Nephron progenitor cell (in vitro differentiated cells): Measurements from ENCODE around the gene MVB12B.

ENCODE experiments used
- DNase-seq: peaks from one replicate; pipeline ENCODE4 v3.0.0; 2021
- H3K27ac Mint-ChIP-seq: 2 replicates; pipeline ENCODE4 v1.8.0; 2021; ENCODE audit warnings: mild to moderate bottlenecking, moderate library complexity, mixed read lengths
- H3K27me3 Mint-ChIP-seq: 2 replicates; pipeline ENCODE4 v1.8.0; 2021; ENCODE audit warnings: mild to moderate bottlenecking, low read depth, mixed read lengths; ENCODE audit not compliant: poor library complexity
- H3K36me3 Mint-ChIP-seq: 2 replicates; pipeline ENCODE4 v1.8.0; 2021; ENCODE audit warnings: low read depth, mixed read lengths
- H3K4me1 Mint-ChIP-seq: 2 replicates; pipeline ENCODE4 v1.8.0; 2021; ENCODE audit warnings: mixed read lengths
- H3K4me3 Mint-ChIP-seq: 2 replicates; pipeline ENCODE4 v1.8.0; 2021; ENCODE audit warnings: mild to moderate bottlenecking, moderate library complexity, mixed read lengths
- H3K9me3 Mint-ChIP-seq: 2 replicates; pipeline ENCODE4 v1.8.0; 2021; ENCODE audit warnings: mild to moderate bottlenecking, moderate library complexity, mixed read lengths
- TF ChIP-seq, protein P1 (sequence below): fragments of 200-600 bp; sonication (generic); IDR thresholded peaks from 2 replicates; pipeline ENCODE4 v1.5.0; 2021; ENCODE audit warnings: antibody characterized with exemption

Gene MVB12B

DNA sequence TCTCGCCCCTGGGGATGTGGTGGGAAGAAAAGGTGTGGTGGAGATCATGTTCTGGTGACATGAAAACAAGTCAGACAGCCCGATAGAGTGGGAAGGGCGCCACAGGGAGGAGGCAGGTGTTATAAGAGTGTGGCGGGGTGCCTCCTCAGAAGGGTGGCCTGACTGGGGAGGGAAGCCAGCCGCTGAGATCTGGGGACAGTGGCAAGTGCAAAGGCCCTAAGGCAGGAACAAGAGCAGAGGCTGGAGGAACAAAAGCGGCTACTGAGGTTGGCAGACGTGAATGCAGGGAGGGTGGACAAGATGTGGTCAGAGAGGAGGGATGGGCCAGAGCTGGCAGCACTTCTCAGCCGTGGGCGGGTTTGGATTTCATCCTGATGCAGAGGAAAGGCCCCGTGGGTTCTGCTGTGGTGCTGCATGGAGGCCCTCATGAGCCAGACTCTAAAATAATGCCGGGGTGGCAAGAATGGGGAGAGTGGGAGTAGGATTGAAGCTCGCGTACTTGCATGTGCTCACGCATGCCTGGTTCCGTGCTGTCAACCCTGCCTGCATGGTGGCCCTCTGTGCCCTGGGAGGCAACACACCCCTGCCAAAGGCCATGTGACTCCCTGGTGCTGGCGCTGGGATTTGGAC, 89.2 kb downstream of the MVB12B start:
- H3K27ac Mint-ChIP-seq = no peak overlapping the region
- no peak overlapping the region for H3K4me3 Mint-ChIP-seq
- TF ChIP-seq, protein P1, sequence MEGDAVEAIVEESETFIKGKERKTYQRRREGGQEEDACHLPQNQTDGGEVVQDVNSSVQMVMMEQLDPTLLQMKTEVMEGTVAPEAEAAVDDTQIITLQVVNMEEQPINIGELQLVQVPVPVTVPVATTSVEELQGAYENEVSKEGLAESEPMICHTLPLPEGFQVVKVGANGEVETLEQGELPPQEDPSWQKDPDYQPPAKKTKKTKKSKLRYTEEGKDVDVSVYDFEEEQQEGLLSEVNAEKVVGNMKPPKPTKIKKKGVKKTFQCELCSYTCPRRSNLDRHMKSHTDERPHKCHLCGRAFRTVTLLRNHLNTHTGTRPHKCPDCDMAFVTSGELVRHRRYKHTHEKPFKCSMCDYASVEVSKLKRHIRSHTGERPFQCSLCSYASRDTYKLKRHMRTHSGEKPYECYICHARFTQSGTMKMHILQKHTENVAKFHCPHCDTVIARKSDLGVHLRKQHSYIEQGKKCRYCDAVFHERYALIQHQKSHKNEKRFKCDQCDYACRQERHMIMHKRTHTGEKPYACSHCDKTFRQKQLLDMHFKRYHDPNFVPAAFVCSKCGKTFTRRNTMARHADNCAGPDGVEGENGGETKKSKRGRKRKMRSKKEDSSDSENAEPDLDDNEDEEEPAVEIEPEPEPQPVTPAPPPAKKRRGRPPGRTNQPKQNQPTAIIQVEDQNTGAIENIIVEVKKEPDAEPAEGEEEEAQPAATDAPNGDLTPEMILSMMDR = no peak
- H3K27me3 Mint-ChIP-seq = peaks cover 12% of the 10 kb centered on the region
- H3K9me3 Mint-ChIP-seq = no peaks in the 10 kb centered on the region
- H3K4me1 Mint-ChIP-seq = peaks cover 12% of the 10 kb centered on the region
- peaks cover 21% of the 10 kb centered on the region for H3K36me3 Mint-ChIP-seq
- no peak for DNase-seq

DNA sequence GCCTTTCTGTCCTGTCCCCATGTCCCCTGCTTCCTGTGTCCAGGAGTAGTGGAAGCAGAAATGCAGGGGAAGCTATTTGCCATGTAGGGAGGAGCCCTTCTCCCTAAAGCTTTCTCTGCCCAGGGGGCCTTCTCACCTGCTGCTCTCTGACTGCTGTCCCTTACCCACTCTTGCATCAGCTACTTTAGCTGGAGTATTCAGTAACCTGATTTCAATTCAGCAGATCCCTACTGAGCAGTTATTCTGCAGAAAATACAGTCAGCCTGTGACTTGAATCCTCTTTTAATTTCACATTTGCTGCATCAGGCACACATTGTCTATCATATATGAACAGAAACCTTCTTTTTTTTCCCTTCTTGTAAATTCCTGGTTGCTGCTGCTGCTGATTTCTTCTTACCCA, 90.4 kb downstream of the MVB12B start:
- no peaks in the 10 kb centered on the region for H3K9me3 Mint-ChIP-seq
- H3K36me3 Mint-ChIP-seq = peaks cover 21% of the 10 kb centered on the region
- peaks cover 23% of the 10 kb centered on the region for H3K4me1 Mint-ChIP-seq
- H3K27ac Mint-ChIP-seq = no peak overlapping the region
- DNase-seq = no peak
- TF ChIP-seq, protein P1 = no peak
- no peak overlapping the region for H3K4me3 Mint-ChIP-seq
- H3K27me3 Mint-ChIP-seq = peaks cover 8% of the 10 kb centered on the region

DNA sequence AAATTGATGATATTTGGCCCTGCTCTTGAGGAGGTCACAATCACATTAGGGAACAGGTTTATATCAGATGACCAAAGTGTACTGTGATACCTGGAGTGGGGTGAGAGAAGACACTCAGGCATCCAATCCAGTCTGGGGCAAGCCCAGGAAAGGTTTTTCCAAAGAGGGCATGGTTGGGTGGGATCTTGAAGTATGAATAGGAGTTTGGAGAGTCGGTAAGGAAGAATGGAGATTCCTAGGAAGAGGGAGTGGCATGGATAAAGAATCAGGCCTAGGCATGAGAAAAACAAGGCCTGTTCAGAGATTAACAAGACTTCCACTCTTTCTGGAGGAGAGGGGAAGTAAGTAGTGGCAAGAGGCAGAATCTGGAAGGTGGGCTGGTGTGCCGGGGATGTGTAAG, 91.1 kb downstream of the MVB12B start:
- H3K27ac Mint-ChIP-seq = no peak overlapping the region
- TF ChIP-seq, protein P1 = no peak
- H3K4me3 Mint-ChIP-seq = no peak overlapping the region
- DNase-seq = no peak
- peaks cover 21% of the 10 kb centered on the region for H3K36me3 Mint-ChIP-seq
- H3K27me3 Mint-ChIP-seq = peaks cover 8% of the 10 kb centered on the region
- no peaks in the 10 kb centered on the region for H3K9me3 Mint-ChIP-seq
- H3K4me1 Mint-ChIP-seq = peaks cover 21% of the 10 kb centered on the region

DNA sequence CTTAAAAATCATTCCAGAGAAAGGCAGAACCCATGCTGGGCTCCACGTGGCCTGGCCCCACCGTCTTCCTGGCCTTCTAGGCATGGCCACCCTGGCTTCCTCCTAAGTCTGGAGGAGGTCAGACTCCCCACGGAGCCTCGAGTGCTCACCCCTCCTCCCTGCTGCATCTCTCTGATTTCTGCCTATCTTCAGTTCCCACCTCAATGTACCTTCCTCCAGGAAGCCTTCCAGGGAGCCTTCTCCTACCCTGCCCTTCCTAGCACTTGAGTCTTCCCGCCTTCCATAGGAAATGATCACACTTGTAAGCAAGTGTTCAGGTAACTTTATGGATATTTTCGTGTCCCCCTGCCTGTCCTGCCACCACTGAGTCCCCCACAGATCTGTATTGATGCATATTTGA, 92.0 kb downstream of the MVB12B start:
- Mint-ChIP-seq H3K27ac (no peak overlapping the region), H3K4me3 (no peak overlapping the region), H3K27me3 (peaks cover 8% of the 10 kb centered on the region), H3K4me1 (peaks cover 28% of the 10 kb centered on the region), H3K9me3 (no peaks in the 10 kb centered on the region), H3K36me3 (peaks cover 21% of the 10 kb centered on the region)
- TF ChIP-seq, protein P1 = no peak
- no peak for DNase-seq

DNA sequence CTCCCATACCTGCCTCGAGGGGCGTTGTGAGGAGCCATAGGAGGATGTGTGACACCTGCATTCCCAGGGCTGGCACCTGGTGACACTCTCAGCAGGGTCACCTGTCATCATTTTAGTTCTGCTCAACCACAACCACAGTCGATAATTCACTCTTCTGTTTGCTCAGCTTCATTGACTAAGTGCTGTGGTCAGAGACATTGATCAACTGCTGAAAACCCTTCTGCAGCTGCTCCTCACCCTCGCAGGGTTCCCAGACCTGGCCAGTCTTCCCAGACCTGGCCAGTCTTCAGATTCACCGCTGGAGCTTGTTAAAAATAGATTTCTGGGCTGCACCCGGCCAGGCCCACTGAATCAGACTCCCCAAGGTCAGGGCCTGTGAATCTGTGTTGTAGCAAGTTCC, 92.8 kb downstream of the MVB12B start:
- DNase-seq = no peak
- peaks cover 27% of the 10 kb centered on the region for H3K36me3 Mint-ChIP-seq
- H3K4me1 Mint-ChIP-seq = peaks cover 28% of the 10 kb centered on the region
- no peak overlapping the region for H3K4me3 Mint-ChIP-seq
- TF ChIP-seq, protein P1 = no peak
- peaks cover 8% of the 10 kb centered on the region for H3K27me3 Mint-ChIP-seq
- no peak overlapping the region for H3K27ac Mint-ChIP-seq
- no peaks in the 10 kb centered on the region for H3K9me3 Mint-ChIP-seq

DNA sequence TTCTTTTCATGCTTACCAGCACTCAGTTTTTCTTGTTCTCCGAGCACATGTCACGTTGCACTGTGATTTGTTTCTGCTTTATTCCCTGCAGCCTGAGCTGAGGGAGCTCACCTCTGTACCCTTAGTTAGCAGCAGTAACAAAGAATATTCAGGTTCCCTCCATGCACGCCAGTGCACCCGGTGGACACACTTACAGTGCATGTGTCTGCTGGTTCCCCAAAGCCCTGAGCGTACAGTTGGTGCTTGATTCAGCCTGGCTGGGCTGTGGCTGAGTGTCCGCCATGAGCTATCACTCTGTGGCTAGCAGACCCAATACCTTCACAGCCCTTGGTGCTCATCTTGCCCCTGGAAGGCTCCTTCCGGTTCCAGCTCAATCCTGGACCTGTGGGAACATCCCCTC, 93.5 kb downstream of the MVB12B start:
- peaks cover 8% of the 10 kb centered on the region for H3K27me3 Mint-ChIP-seq
- DNase-seq = no peak
- H3K27ac Mint-ChIP-seq = peak overlapping the region; percentile 14
- TF ChIP-seq, protein P1 = no peak
- peaks cover 29% of the 10 kb centered on the region for H3K36me3 Mint-ChIP-seq
- H3K4me3 Mint-ChIP-seq = no peak overlapping the region
- H3K4me1 Mint-ChIP-seq = peaks cover 28% of the 10 kb centered on the region
- no peaks in the 10 kb centered on the region for H3K9me3 Mint-ChIP-seq
